WTC11 (cell line): ENCODE results near the gene SPTLC3. TPM values are rescaled to one million over a fixed set of nuclear protein-coding genes. Genes with fewer than 3 reads are reported as not detected.
A peak's percentile ranks its signal among the peaks of the same experiment; 100 is the strongest.

ENCODE experiments used
- ATAC-seq: fragments of 200-7000 bp; cut with Tn5 transposase; 2 replicates; pipeline ENCODE4 v1.10.0; 2021; ENCODE audit warnings: mild to moderate bottlenecking, moderate library complexity
- CTCF ChIA-PET: fragments of 300-600 bp; sonication (Branson Sonifier 250); formaldehyde crosslinking; loops from one replicate; lab custom pipeline; 2021; ENCODE audit warnings: antibody characterized with exemption; lab: Charles Lee
- POLR2A ChIA-PET: fragments of 350-600 bp; sonication (Branson Sonifier 250); formaldehyde crosslinking; loops from one replicate; lab custom pipeline; 2021; ENCODE audit warnings: antibody characterized with exemption; lab: Charles Lee
- DNase-seq: peaks from one replicate; pipeline ENCODE4 v3.0.0; 2021; ENCODE audit warnings: low spot score
- H3K27ac Mint-ChIP-seq: 2 replicates; pipeline ENCODE4 v1.8.0; 2021; ENCODE audit warnings: mixed read lengths
- H3K27me3 Mint-ChIP-seq: 2 replicates; pipeline ENCODE4 v1.8.0; 2021; ENCODE audit warnings: low read depth, mild to moderate bottlenecking, moderate library complexity, mixed read lengths
- H3K36me3 Mint-ChIP-seq: 2 replicates; pipeline ENCODE4 v1.8.0; 2021; ENCODE audit warnings: mixed read lengths
- H3K4me1 Mint-ChIP-seq: 2 replicates; pipeline ENCODE4 v1.8.0; 2022; ENCODE audit warnings: mixed read lengths
- H3K4me3 Mint-ChIP-seq: 2 replicates; pipeline ENCODE4 v1.8.0; 2021; ENCODE audit warnings: mild to moderate bottlenecking, moderate library complexity, mixed read lengths
- H3K9me3 Mint-ChIP-seq: 2 replicates; pipeline ENCODE4 v1.8.0; 2021; ENCODE audit warnings: mixed read lengths
- AFF4 ChIP-seq: sonication (generic); formaldehyde crosslinking; IDR thresholded peaks from 2 replicates; pipeline ENCODE4 v1.8.1; 2023; ENCODE audit warnings: mild to moderate bottlenecking, missing genetic modification reagents, borderline replicate concordance
- ATF6 ChIP-seq: sonication (generic); formaldehyde crosslinking; IDR thresholded peaks from 2 replicates; pipeline ENCODE4 v1.8.1; 2023; ENCODE audit warnings: mild to moderate bottlenecking, missing genetic modification reagents
- CREB1 ChIP-seq: sonication (generic); formaldehyde crosslinking; IDR thresholded peaks from 2 replicates; pipeline ENCODE4 v1.8.0; 2023; ENCODE audit warnings: mild to moderate bottlenecking, missing genetic modification reagents
- E2F1 ChIP-seq: sonication (generic); formaldehyde crosslinking; IDR thresholded peaks from 2 replicates; pipeline ENCODE4 v1.8.0; 2022; ENCODE audit warnings: mild to moderate bottlenecking, missing genetic modification reagents
- E2F5 ChIP-seq: sonication (generic); formaldehyde crosslinking; IDR thresholded peaks from 2 replicates; pipeline ENCODE4 v1.8.1; 2022; ENCODE audit warnings: mild to moderate bottlenecking, moderate library complexity, missing genetic modification reagents
- ESRRA ChIP-seq: sonication (generic); formaldehyde crosslinking; IDR thresholded peaks from 2 replicates; pipeline ENCODE4 v1.8.1; 2022; ENCODE audit warnings: mild to moderate bottlenecking, missing genetic modification reagents, borderline replicate concordance
- FOXJ3 ChIP-seq: sonication (generic); formaldehyde crosslinking; IDR thresholded peaks from 2 replicates; pipeline ENCODE4 v1.9.0; 2021; ENCODE audit warnings: missing genetic modification reagents, mild to moderate bottlenecking, borderline replicate concordance
- GABPB1 ChIP-seq: sonication (generic); formaldehyde crosslinking; IDR thresholded peaks from 2 replicates; pipeline ENCODE4 v1.8.1; 2023; ENCODE audit warnings: mild to moderate bottlenecking, missing genetic modification reagents
- GRHL2 ChIP-seq: fragments of 250-450 bp; sonication (Bioruptor Pico); IDR thresholded peaks from 2 replicates; pipeline ENCODE4 v1.8.0; 2022; ENCODE audit warnings: mild to moderate bottlenecking, moderate library complexity; ENCODE audit not compliant: insufficient replicate concordance, severe bottlenecking
- IRF2 ChIP-seq: sonication (generic); formaldehyde crosslinking; IDR thresholded peaks from 2 replicates; pipeline ENCODE4 v1.8.0; 2022; ENCODE audit warnings: low read depth, missing genetic modification reagents, borderline replicate concordance
- MLX ChIP-seq: sonication (generic); formaldehyde crosslinking; IDR thresholded peaks from 2 replicates; pipeline ENCODE4 v1.8.1; 2023; ENCODE audit warnings: mild to moderate bottlenecking, missing genetic modification reagents, moderate library complexity
- NR2C2 ChIP-seq: sonication (generic); formaldehyde crosslinking; IDR thresholded peaks from 2 replicates; pipeline ENCODE4 v1.8.0; 2022; ENCODE audit warnings: mild to moderate bottlenecking, missing genetic modification reagents
- TCF7 ChIP-seq: sonication (generic); formaldehyde crosslinking; IDR thresholded peaks from 2 replicates; pipeline ENCODE4 v1.8.0; 2022; ENCODE audit warnings: mild to moderate bottlenecking, low read depth, missing genetic modification reagents, moderate library complexity
- TEAD1 ChIP-seq: sonication (generic); formaldehyde crosslinking; IDR thresholded peaks from 2 replicates; pipeline ENCODE4 v1.8.0; 2022; ENCODE audit warnings: mild to moderate bottlenecking, missing genetic modification reagents
- ZBTB43 ChIP-seq: sonication (generic); formaldehyde crosslinking; IDR thresholded peaks from 2 replicates; pipeline ENCODE4 v1.8.1; 2023; ENCODE audit warnings: mild to moderate bottlenecking, missing genetic modification reagents
- ZNF138 ChIP-seq: sonication (generic); formaldehyde crosslinking; conservative IDR thresholded peaks from 2 replicates; pipeline ENCODE4 v1.8.1; 2022; ENCODE audit warnings: mild to moderate bottlenecking, moderate library complexity, missing genetic modification reagents
- ZNF396 ChIP-seq: fragments of 250-450 bp; sonication (Bioruptor Pico); IDR thresholded peaks from 2 replicates; pipeline ENCODE4 v1.8.0; 2021; ENCODE audit warnings: mild to moderate bottlenecking, moderate library complexity, borderline replicate concordance
- total RNA-seq: library from RNA; stranded (reverse); gene quantifications from 3 replicates; pipeline ENCODE4 v1.2.3, GENCODE V29; 2021

The SPTLC3 gene
- total RNA-seq, 1 experiment from 2014 or later: 0.13 TPM

- H3K9me3 Mint-ChIP-seq: peaks cover 17% of the 10 kb centered on the region
- no peak for TF ChIP-seq GRHL2
- TF ChIP-seq IRF2 (CRISPR knock-in tag): no peak
- no peak for TF ChIP-seq FOXJ3 (CRISPR knock-in tag)
- no peak for TF ChIP-seq ZBTB43 (CRISPR knock-in tag)
- no peak for TF ChIP-seq ZNF138
- H3K4me1 Mint-ChIP-seq: 0 out of 2 replicates have a peak, but pooled peaks cover 3% of the 10 kb centered on the region
- H3K36me3 Mint-ChIP-seq: peaks cover 14% of the 10 kb centered on the region
- no peak overlapping the region for H3K4me3 Mint-ChIP-seq
- ChIA-PET CTCF (interaction anchor here (0.6 to 2.2 kb wide), 14 partner anchors 9 to 576 kb away, joined by 3 to 8 read pairs (median 5); no protein-coding TSS in a partner anchor), POLR2A (no interaction called here)
- peak; percentile 60 for ATAC-seq
- no peak overlapping the region for H3K27ac Mint-ChIP-seq
- peaks cover 4% of the 10 kb centered on the region; the same call in 1 of the 2 replicates for H3K27me3 Mint-ChIP-seq
- DNase-seq: no peak
Measured at GRCh38 chr20:12970372-12970821, 38.4 kb upstream of the SPTLC3 start.

GRCh38 chr20:12975833-12976608 lies 32.8 kb upstream of the SPTLC3 start:
- DNase-seq (no peak), ATAC-seq (no peak)
- no peaks in the 10 kb centered on the region; the same call in 1 of the 2 replicates for H3K27me3 Mint-ChIP-seq
- H3K27ac Mint-ChIP-seq: no peak overlapping the region
- ChIA-PET POLR2A (no interaction called here), CTCF (interaction anchor here (1.2 to 1.5 kb wide), 3 partner anchors 125 to 286 kb away, joined by 3 to 6 read pairs (median 3); no protein-coding TSS in a partner anchor)
- no peaks in the 10 kb centered on the region for H3K36me3 Mint-ChIP-seq
- no peaks in the 10 kb centered on the region for H3K9me3 Mint-ChIP-seq
- H3K4me3 Mint-ChIP-seq: no peak overlapping the region
- H3K4me1 Mint-ChIP-seq: peaks cover 5% of the 10 kb centered on the region
- TF ChIP-seq GABPB1 (CRISPR knock-in tag): 0 out of 2 replicates have a peak, but pooled peaks have one; percentile 18
- TF ChIP-seq NR2C2 (CRISPR knock-in tag): no peak
- TF ChIP-seq, all 79 proteins: peak for 1

GRCh38 chr20:12976720-12977309 lies 32.0 kb upstream of the SPTLC3 start:
- no peak for DNase-seq
- H3K4me3 Mint-ChIP-seq: no peak overlapping the region
- POLR2A ChIA-PET: no interaction called here
- no peak overlapping the region for H3K27ac Mint-ChIP-seq
- no peak; the same call in none of the 2 replicates for ATAC-seq
- CTCF ChIA-PET: interaction anchor here (1.2 to 1.5 kb wide), 3 partner anchors 124 to 285 kb away, joined by 3 to 6 read pairs (median 3); no protein-coding TSS in a partner anchor
- H3K36me3 Mint-ChIP-seq: no peaks in the 10 kb centered on the region
- no peaks in the 10 kb centered on the region; the same call in 1 of the 2 replicates for H3K27me3 Mint-ChIP-seq
- no peaks in the 10 kb centered on the region for H3K9me3 Mint-ChIP-seq
- H3K4me1 Mint-ChIP-seq: peaks cover 5% of the 10 kb centered on the region
- TF ChIP-seq ESRRA (CRISPR knock-in tag) (no peak), E2F5 (no peak), ZNF396 (CRISPR knock-in tag) (no peak), ATF6 (CRISPR knock-in tag) (no peak), MLX (no peak), GABPB1 (CRISPR knock-in tag) (no peak), NR2C2 (CRISPR knock-in tag) (no peak), TEAD1 (no peak), AFF4 (CRISPR knock-in tag) (no peak), CREB1 (CRISPR knock-in tag) (no peak), E2F1 (CRISPR knock-in tag) (no peak), TCF7 (CRISPR knock-in tag) (no peak)
